HG03378 (cell line): ENCODE measurements around the gene FADD.
"Not testable (repeated sequence)": the region's sequence is repeated elsewhere in the genome, so short reads cannot be mapped to it uniquely, and the experiment has no call there.

Experiments
- ATAC-seq: cut with Tn5 transposase; IDR thresholded peaks from one replicate; pipeline ENCODE4 v1.9.1; 2021; ENCODE audit warnings: mild to moderate bottlenecking, moderate library complexity; ENCODE audit not compliant: unreplicated experiment

Gene FADD

GRCh38 chr11:70203751-70204465 is 812 bp downstream of the FADD start:
- ATAC-seq, result peak; percentile 37

DNA sequence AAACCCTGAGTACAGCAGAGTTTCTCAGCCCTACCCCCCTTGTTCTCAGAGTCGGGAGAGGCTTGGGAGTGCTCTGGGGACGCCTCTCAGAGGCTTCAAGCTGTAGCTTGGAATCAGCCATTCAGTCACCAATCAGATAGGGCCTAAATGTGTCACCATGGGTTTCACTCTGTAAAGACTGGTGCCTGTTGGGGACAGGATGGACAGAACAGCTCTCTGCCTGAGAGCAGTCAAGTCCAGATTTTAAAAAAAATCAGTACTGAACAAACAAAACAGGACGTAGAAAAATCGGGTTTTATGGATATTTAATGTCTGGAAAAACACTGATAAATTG is 1.3 kb downstream of the FADD start:
- ATAC-seq, result no peak

GRCh38 chr11:70205049-70205725 is 2.1 kb downstream of the FADD start:
- ATAC-seq, result no peak

DNA sequence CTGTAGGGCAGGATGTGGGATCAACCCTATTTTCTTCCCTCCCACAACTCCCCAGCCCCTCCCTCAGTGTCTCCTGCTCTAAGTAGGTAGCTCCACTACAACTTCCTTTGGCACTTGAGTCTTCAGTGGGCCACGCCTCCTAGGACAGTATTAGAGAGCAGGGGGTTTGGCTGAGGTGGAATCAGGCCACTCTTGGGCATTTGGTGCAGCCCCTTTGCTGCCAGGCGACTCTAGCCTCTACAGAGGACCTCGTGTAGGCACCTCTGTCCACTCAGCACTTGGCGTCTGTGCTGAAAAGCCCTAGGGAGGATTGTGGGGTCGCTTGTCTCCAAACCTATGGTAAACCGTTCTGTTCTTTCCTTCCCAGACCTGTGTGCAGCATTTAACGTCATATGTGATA is 2.7 kb downstream of the FADD start:
- ATAC-seq, result no peak

- ATAC-seq, result no peak
Observed at GRCh38 chr11:70206226-70206981, 3.3 kb downstream of the FADD start.

DNA sequence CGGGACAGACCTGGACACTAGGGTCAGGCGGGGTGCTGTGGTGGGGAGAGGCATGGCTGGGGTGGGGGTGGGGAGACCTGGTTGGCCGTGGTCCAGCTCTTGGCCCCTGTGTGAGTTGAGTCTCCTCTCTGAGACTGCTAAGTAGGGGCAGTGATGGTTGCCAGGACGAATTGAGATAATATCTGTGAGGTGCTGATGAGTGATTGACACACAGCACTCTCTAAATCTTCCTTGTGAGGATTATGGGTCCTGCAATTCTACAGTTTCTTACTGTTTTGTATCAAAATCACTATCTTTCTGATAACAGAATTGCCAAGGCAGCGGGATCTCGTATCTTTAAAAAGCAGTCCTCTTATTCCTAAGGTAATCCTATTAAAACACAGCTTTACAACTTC is 3.9 kb downstream of the FADD start:
- no peak for ATAC-seq

GRCh38 chr11:70207531-70208131 is 4.5 kb downstream of the FADD start:
- ATAC-seq, result no peak

GRCh38 chr11:70209391-70209912 is 6.4 kb downstream of the FADD start:
- ATAC-seq, result no peak

GRCh38 chr11:70210051-70210501 is 7.0 kb downstream of the FADD start:
- no peak for ATAC-seq

- ATAC-seq, result no peak
Observed at GRCh38 chr11:70210530-70210929, 7.4 kb downstream of the FADD start.

DNA sequence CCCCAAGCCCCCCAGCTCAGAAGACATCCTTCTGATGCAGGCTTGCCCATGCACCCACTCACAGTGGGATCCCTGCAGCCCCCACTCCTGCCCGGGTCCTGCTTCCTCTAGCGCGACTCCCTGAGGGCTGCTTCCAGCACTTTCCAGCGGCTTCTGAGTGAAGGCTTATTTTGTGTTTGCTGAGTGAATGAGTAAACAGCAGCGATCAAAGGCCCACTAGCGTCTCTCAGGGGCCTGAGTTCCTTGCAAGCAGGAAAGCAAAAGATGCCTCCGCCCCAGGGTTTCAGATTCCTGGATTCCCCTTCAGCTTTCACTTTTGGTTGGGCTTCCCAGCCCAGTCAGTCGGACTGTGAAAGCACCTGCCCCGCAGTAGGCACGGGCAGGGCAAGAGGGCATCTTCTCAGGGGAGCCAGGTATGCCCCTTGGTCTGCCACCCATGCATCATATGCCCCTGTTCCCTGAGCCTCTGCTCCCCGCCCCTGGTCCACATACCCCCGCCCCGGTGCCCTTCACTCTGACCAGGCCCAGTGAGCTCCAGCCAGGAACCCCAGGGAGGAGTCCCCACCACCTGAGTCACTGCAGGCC is 9.2 kb downstream of the FADD start:
- ATAC-seq, result no peak

- not testable (repeated sequence) for ATAC-seq
Observed at GRCh38 chr11:70217388-70217787, 14.3 kb downstream of the FADD start.

DNA sequence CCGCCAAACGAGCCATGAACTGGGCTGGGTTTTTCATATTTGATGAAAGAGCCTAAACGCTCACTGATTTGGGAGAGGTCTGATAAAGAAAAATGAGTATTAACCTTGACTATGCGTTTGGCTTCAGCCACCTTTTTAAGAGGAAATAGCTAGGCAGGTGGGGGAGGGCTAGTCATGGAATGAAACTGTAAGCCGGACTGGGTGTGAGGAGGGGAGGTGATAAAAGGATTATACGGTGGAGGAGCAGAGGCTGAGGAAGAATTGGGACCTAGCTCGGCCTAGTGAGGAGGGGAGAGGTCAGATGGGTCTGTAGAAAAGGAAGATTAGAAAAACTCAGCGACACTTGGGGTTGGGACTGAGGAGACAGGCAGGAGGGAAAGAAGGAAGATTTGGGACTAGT is 15.0 kb downstream of the FADD start:
- ATAC-seq, result not testable (repeated sequence)

DNA sequence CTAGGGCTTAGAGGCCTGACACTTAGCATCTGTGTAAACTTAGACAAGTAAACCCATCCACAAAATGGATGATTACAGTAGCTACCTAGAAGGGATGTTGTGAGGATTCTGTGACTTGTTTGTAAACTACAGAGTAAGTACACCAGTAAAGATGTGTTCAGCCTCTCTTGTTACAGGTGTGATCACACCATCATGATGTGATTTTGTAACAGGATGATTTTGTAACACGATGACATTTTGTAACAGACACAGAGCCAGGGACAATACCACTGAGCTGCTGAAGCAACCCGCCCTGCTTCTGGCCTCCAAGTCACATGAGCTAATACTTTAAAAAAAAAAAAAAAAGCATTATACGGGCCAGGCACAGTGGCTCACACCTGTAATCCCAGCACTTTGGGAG is 17.0 kb downstream of the FADD start:
- no peak for ATAC-seq

DNA sequence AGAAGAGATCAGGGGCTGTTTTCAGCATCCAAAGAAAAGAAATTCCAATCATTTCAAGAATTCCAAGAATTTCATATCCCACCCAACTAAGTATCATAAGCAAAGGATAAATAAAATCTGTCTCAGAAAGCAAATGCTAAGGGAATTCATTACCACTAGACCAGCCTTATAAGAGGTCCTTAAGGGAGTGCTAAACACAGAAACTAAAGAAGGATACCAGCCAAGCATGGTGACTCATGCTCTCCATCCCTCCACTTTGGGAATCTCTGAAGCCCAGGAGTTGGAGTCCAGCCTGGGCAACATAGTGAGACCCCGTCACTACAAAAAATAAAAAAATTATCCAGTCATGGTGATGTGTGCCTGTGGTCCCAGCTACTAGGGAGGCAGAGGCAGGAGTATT is 17.8 kb downstream of the FADD start:
- ATAC-seq, result no peak

- no peak for ATAC-seq
Observed at GRCh38 chr11:70225681-70226177, 22.6 kb downstream of the FADD start.

GRCh38 chr11:70226183-70226582 is 23.1 kb downstream of the FADD start:
- ATAC-seq, result no peak

DNA sequence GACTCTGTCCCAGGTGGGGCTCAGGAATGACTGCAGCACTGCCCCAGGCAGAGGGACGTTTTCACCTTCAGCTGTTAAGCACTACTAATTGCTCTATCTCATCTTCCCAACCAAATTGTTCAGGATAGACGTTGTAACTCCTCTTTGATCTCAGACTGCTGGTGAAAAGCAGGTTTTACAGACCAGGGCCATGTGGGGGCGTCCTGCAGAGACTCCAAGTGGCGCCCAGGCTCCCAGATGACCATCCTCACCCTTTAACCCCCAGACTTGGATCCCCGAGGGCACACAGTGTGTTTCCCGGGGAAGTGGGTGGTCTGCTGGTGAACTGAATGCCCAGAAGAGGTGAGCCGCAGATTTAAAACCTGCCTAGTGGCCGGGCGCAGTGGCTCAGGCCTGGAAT is 23.9 kb downstream of the FADD start:
- ATAC-seq, result no peak

- ATAC-seq, result no peak
Observed at GRCh38 chr11:70229737-70230136, 26.6 kb downstream of the FADD start.

- ATAC-seq, result no peak
Observed at GRCh38 chr11:70230151-70230839, 27.2 kb downstream of the FADD start.
